ENCODE measurements around the gene PDP2. TPM values are rescaled to one million over a fixed set of nuclear protein-coding genes. Genes with fewer than 3 reads are reported as not detected.

The PDP2 gene
- polyA plus RNA-seq, 1 donor from 2014 or later: 4.2 TPM

- TF ChIP-seq REST (IDR thresholded peaks at IDR 0.05; ENCODE audit: borderline replicate concordance): no peak
- no peak for TF ChIP-seq EP300 (conservative IDR thresholded peaks at IDR 0.05; ENCODE audit: poor library complexity, severe bottlenecking)
Observed at GRCh38 chr16:66841366-66841765, 38.9 kb upstream of the PDP2 start (continued).

DNA sequence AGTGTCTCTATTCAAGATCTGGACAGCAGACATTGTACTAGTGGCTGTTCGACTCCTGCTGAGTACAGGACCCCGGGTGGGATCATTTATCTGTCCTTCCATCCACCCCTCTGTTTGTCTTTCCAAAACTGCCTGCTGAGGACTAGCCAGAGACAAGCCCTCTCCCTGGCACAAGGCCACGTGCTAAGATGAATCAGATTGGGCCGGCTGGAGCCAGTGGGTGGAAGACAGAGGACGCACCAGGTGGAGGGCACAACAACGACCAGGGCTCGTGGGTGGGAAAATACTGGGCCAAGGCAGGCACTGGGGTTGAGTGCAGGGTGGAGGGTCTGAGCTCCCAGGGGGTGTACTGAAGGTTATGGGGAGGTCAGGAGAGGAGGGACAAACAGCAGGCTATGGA lies 37.5 kb upstream of the PDP2 start:
- TF ChIP-seq SMC3 (conservative IDR thresholded peaks at IDR 0.05; ENCODE audit: poor library complexity): no peak
- Histone ChIP-seq H3K79me2 (replicated peaks; ENCODE audit: insufficient read depth, low read length) (no peaks in the 10 kb centered on the region), H3K9me3 (ENCODE audit: low read length) (no peaks in the 10 kb centered on the region), H3K9me2 (ENCODE audit: insufficient read depth, low read length) (no peaks in the 10 kb centered on the region), H3K4me3 (ENCODE audit: low read length) (no peak overlapping the region), H3K9ac (ENCODE audit: low read length) (no peak overlapping the region), H3K27me3 (ENCODE audit: insufficient read depth, low read depth, low read length) (peaks cover 47% of the 10 kb centered on the region), H3K36me3 (ENCODE audit: insufficient read depth, low read length) (no peaks in the 10 kb centered on the region), H2AFZ (ENCODE audit: low read depth, low read length) (no peak overlapping the region), H4K20me1 (ENCODE audit: insufficient read depth) (no peaks in the 10 kb centered on the region), H3F3A (ENCODE audit: insufficient read depth, low read length, poor library complexity, severe bottlenecking) (no peaks in the 10 kb centered on the region), H3K27ac (ENCODE audit: low read length) (no peak overlapping the region), H3K4me2 (ENCODE audit: low read length) (no peak overlapping the region)

DNA sequence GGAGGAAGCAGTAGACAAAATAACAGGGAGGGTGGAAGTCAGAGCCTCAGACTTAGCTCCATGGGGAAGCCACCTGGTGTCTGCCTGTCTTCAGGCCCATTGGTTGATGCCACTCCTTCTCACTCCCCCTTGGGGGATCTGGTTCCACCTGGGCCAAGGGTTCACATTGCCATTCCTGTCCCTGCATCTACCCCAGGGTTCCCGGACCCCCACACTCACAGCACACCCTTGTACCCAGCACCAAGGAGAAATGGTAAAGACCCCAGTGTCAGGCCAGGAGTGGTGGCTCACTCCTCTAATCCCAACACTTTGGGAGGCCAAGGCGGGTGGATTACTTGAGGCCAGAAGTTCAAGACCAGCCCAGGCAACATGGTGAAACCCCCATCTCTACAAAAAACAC lies 37.1 kb upstream of the PDP2 start:
- Histone ChIP-seq H4K20me1 (ENCODE audit: insufficient read depth) (no peaks in the 10 kb centered on the region), H2AFZ (ENCODE audit: low read depth, low read length) (no peak overlapping the region), H3K36me3 (ENCODE audit: insufficient read depth, low read length) (no peaks in the 10 kb centered on the region), H3K9me2 (ENCODE audit: insufficient read depth, low read length) (no peaks in the 10 kb centered on the region), H3K27ac (ENCODE audit: low read length) (no peak overlapping the region), H3K4me3 (ENCODE audit: low read length) (no peak overlapping the region), H3F3A (ENCODE audit: insufficient read depth, low read length, poor library complexity, severe bottlenecking) (no peaks in the 10 kb centered on the region), H3K79me2 (replicated peaks; ENCODE audit: insufficient read depth, low read length) (no peaks in the 10 kb centered on the region), H3K9me3 (ENCODE audit: low read length) (no peaks in the 10 kb centered on the region), H3K4me2 (ENCODE audit: low read length) (no peak overlapping the region), H3K27me3 (ENCODE audit: insufficient read depth, low read depth, low read length) (peaks cover 47% of the 10 kb centered on the region), H3K9ac (ENCODE audit: low read length) (no peak overlapping the region)
- TF ChIP-seq RAD21 (conservative IDR thresholded peaks at IDR 0.05) (no peak), SMC3 (conservative IDR thresholded peaks at IDR 0.05; ENCODE audit: poor library complexity) (no peak), POLR2AphosphoS5 (IDR thresholded peaks at IDR 0.05) (no peak), MXI1 (conservative IDR thresholded peaks at IDR 0.05; ENCODE audit: poor library complexity, severe bottlenecking) (no peak), EP300 (conservative IDR thresholded peaks at IDR 0.05; ENCODE audit: poor library complexity, severe bottlenecking) (no peak), EZH2 (IDR thresholded peaks at IDR 0.05; ENCODE audit: borderline replicate concordance, insufficient read depth, low read length, poor library complexity, severe bottlenecking) (no peak)

DNA sequence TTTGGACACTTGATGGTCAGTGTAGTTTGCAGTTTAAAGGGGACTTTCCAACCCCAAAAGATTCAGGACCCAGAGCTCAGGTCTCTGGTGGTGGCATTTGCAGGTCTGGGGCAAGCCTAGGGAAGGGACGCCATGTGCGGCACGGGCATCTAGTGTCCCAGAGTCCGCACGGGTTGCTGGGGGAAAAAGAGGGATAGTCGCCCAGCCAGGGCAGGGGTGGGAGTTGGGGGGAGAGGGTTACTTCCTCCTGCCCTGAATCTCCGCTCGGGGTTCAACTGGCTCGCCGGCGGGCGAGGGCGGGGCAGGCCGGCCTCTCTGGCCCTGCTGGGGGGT lies 36.3 kb upstream of the PDP2 start:
- no peaks in the 10 kb centered on the region for H3K9me3 ChIP-seq (ENCODE audit: low read length)
- TF ChIP-seq TAF1 (IDR thresholded peaks at IDR 0.05; ENCODE audit: low read depth) (no peak), EP300 (conservative IDR thresholded peaks at IDR 0.05; ENCODE audit: poor library complexity, severe bottlenecking) (no peak), MXI1 (conservative IDR thresholded peaks at IDR 0.05; ENCODE audit: poor library complexity, severe bottlenecking) (no peak), RAD21 (conservative IDR thresholded peaks at IDR 0.05) (no peak), POLR2AphosphoS5 (IDR thresholded peaks at IDR 0.05) (no peak), SMC3 (conservative IDR thresholded peaks at IDR 0.05; ENCODE audit: poor library complexity) (no peak), REST (IDR thresholded peaks at IDR 0.05; ENCODE audit: borderline replicate concordance) (no peak), CTCF (IDR thresholded peaks at IDR 0.05; ENCODE audit: poor library complexity, severe bottlenecking) (no peak), EZH2 (IDR thresholded peaks at IDR 0.05; ENCODE audit: borderline replicate concordance, insufficient read depth, low read length, poor library complexity, severe bottlenecking) (no peak)
- no peak overlapping the region for H3K9ac ChIP-seq (ENCODE audit: low read length)
- peak overlapping the region; percentile 69 for H3K4me3 ChIP-seq (ENCODE audit: low read length)
- H3K27ac ChIP-seq (ENCODE audit: low read length): no peak overlapping the region
- H3K36me3 ChIP-seq (ENCODE audit: insufficient read depth, low read length): no peaks in the 10 kb centered on the region
- no peaks in the 10 kb centered on the region for H4K20me1 ChIP-seq (ENCODE audit: insufficient read depth)
- H3K4me2 ChIP-seq (ENCODE audit: low read length): no peak overlapping the region
- H2AFZ ChIP-seq (ENCODE audit: low read depth, low read length): no peak overlapping the region
- peaks cover 47% of the 10 kb centered on the region for H3K27me3 ChIP-seq (ENCODE audit: insufficient read depth, low read depth, low read length)
- no peaks in the 10 kb centered on the region for H3K9me2 ChIP-seq (ENCODE audit: insufficient read depth, low read length)
- H3K79me2 ChIP-seq (replicated peaks; ENCODE audit: insufficient read depth, low read length): no peaks in the 10 kb centered on the region
- no peaks in the 10 kb centered on the region for H3F3A ChIP-seq (ENCODE audit: insufficient read depth, low read length, poor library complexity, severe bottlenecking)
